ENCODE measurements around the gene SMYD3. TPM values are rescaled to one million over a fixed set of nuclear protein-coding genes. Genes with fewer than 3 reads are reported as not detected.

Gene SMYD3
- total RNA-seq, 2 donors from 2014 or later = 16.2 to 16.4 TPM

DNA sequence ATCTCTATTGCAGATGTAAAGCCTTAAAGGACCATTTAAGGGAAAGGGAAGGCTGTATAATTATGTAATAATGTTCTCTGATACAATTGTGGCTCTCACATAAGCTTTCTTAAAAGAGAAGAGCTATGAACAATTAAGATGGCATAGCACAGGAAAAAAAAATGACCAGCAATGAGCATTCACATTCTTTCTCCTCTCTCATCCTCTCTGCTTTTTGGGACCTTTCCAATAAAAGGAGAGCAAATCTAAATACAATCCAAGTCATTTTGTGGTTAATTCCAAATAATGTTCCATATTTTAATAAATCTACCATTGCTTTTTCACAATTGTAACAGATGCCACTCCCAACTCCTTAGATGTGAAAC lies 23.5 kb downstream of the SMYD3 start:
- no peaks in the 10 kb centered on the region for H3K9me3 ChIP-seq
- intact Hi-C loops (cut with DNase I) = no loop called here
- no peaks in the 10 kb centered on the region for H3K4me1 ChIP-seq
- TF ChIP-seq, protein P1, sequence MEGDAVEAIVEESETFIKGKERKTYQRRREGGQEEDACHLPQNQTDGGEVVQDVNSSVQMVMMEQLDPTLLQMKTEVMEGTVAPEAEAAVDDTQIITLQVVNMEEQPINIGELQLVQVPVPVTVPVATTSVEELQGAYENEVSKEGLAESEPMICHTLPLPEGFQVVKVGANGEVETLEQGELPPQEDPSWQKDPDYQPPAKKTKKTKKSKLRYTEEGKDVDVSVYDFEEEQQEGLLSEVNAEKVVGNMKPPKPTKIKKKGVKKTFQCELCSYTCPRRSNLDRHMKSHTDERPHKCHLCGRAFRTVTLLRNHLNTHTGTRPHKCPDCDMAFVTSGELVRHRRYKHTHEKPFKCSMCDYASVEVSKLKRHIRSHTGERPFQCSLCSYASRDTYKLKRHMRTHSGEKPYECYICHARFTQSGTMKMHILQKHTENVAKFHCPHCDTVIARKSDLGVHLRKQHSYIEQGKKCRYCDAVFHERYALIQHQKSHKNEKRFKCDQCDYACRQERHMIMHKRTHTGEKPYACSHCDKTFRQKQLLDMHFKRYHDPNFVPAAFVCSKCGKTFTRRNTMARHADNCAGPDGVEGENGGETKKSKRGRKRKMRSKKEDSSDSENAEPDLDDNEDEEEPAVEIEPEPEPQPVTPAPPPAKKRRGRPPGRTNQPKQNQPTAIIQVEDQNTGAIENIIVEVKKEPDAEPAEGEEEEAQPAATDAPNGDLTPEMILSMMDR (IDR thresholded peaks at IDR 0.05) = no peak
- no peak for DNase-seq
- no peak overlapping the region for H3K27ac ChIP-seq
- no peak overlapping the region for H3K9ac ChIP-seq (ENCODE audit: low read depth in 2 of 2, low read length in 2 of 2)
- H3K27me3 ChIP-seq = no peaks in the 10 kb centered on the region
- no peaks in the 10 kb centered on the region for H3K36me3 ChIP-seq
- no peak overlapping the region for H3K4me3 ChIP-seq

DNA sequence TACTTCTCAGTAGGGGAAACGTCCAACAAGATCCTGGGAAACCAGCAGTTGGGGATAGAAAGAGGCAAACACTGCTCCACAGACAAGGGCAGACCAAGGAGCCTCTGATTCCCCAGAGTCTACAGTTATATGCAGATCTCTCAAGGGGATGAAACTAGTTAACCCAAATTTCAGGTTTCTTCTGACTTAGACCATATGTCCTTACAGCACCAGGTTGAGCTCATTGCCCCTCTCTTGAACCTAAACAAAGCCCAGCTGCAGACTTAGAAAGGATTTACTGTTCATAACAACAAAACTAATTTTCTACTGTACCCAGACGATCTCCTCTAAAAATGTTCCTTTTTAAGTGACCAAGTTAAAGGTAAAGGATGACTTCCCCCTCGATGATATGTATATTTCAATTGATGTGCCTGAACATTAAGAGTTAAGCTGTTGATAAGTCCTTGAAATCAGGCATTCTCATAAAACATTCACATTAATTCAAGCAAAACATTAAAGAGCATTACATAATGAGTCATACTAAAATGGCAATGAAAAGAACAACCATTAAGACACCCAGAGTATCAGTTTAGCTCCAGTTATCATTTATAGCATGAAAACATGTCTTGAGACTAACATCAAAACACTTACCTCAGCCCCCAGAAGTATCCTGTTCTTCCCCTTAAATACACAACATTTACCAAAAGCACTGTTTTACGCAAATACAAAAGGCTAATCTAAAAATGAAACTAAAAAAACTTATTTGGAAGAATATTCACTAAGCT lies 24.1 kb downstream of the SMYD3 start:
- H3K4me1 ChIP-seq = no peaks in the 10 kb centered on the region
- DNase-seq = no peak
- H3K36me3 ChIP-seq = no peaks in the 10 kb centered on the region
- no peak overlapping the region for H3K27ac ChIP-seq
- no peak overlapping the region for H3K4me3 ChIP-seq
- TF ChIP-seq, protein P1 (IDR thresholded peaks at IDR 0.05) = no peak
- H3K9ac ChIP-seq (ENCODE audit: low read depth in 2 of 2, low read length in 2 of 2) = no peak overlapping the region
- no peaks in the 10 kb centered on the region for H3K27me3 ChIP-seq
- intact Hi-C loops (cut with DNase I) = no loop called here
- H3K9me3 ChIP-seq = no peaks in the 10 kb centered on the region

GRCh38 chr1:246479061-246479460 lies 28.0 kb downstream of the SMYD3 start:
- Histone ChIP-seq H3K4me3 (no peak overlapping the region), H3K9me3 (no peaks in the 10 kb centered on the region)

DNA sequence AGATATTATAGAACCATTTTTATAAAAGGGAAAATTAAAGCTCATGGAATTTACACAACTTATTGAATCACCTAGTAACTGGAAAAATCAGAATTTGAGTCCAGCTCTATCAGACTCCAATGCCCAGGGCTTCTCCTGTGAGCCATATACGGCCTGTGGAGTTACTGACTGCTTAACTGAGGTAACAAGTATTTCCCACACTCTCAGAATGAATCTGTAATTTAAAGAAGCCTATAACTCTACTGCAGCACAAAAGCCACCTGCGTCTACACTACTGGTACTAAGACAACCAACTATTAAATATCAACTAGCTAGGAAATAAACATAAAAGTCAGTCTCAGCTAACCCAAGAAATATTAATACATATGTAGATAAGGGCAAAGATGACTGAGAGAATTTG lies 29.4 kb downstream of the SMYD3 start:
- H3K36me3 ChIP-seq = no peaks in the 10 kb centered on the region
- H3K27me3 ChIP-seq = no peaks in the 10 kb centered on the region
- no peak overlapping the region for H3K9ac ChIP-seq (ENCODE audit: low read depth in 2 of 2, low read length in 2 of 2)
- no peak overlapping the region for H3K27ac ChIP-seq
- H3K4me3 ChIP-seq = no peak overlapping the region
- TF ChIP-seq, protein P1 (IDR thresholded peaks at IDR 0.05) = no peak
- intact Hi-C loops (cut with DNase I) = no loop called here
- no peaks in the 10 kb centered on the region for H3K9me3 ChIP-seq
- H3K4me1 ChIP-seq = no peaks in the 10 kb centered on the region
- no peak for DNase-seq

More at GRCh38 chr1:246479061-246479460, 28.0 kb downstream of the SMYD3 start:
- Histone ChIP-seq H3K9ac (ENCODE audit: low read depth in 2 of 2, low read length in 2 of 2) (no peak overlapping the region), H3K4me1 (no peaks in the 10 kb centered on the region), H3K27ac (no peak overlapping the region), H3K36me3 (no peaks in the 10 kb centered on the region), H3K27me3 (no peaks in the 10 kb centered on the region)
- TF ChIP-seq, protein P1 (IDR thresholded peaks at IDR 0.05) = no peak
- no peak for DNase-seq
- intact Hi-C loops (cut with DNase I) = no loop called here

DNA sequence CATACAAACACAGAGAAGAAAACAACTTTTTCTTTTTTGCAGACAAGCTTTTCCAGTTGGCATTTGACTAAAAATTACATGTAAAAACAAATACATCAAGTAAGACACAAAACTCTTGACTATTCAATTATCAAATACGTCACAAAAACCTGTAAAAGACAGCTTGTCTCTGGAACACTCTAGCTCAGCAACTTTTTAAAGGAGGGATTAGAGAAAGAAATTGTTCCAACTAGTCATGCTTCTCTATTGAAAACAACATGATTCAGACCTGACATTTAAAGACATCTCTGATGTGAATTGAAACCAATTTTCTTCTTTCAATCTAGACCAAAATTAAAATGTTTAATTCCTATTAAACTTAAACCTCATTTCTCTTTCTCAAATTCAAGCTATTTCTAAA lies 30.3 kb downstream of the SMYD3 start:
- Histone ChIP-seq H3K27me3 (no peaks in the 10 kb centered on the region), H3K36me3 (no peaks in the 10 kb centered on the region), H3K9me3 (no peaks in the 10 kb centered on the region), H3K9ac (ENCODE audit: low read depth in 2 of 2, low read length in 2 of 2) (no peak overlapping the region), H3K4me1 (no peaks in the 10 kb centered on the region), H3K4me3 (no peak overlapping the region), H3K27ac (no peak overlapping the region)
- no peak for DNase-seq
- intact Hi-C loops (cut with DNase I) = no loop called here
- TF ChIP-seq, protein P1 (IDR thresholded peaks at IDR 0.05) = no peak
